Keratinocyte (primary cell): Measurements from ENCODE around the gene TROAP.

Experiments
- CTCF ChIP-seq, 3 experiments: IDR thresholded peaks in 1 of 3; conservative IDR thresholded peaks in 1 of 3; optimal IDR thresholded peaks in 1 of 3; 2 replicates in 2 of 3; 3 replicates in 1 of 3; pipeline versions ENCODE3 to v1.5.1; 2011; ENCODE audit warnings: low read length in 3 of 3, mild to moderate bottlenecking in 3 of 3, moderate library complexity in 2 of 3, control low read depth in 1 of 3, inconsistent platforms in 1 of 3; ENCODE audit not compliant: insufficient read depth in 2 of 3; ENCODE audit errors: extremely low read depth in 1 of 3
- EZH2 ChIP-seq: IDR thresholded peaks from one replicate; pipeline ENCODE4 v1.6.1; 2012; ENCODE audit warnings: inconsistent platforms, mild to moderate bottlenecking, low read length, moderate library complexity

DNA sequence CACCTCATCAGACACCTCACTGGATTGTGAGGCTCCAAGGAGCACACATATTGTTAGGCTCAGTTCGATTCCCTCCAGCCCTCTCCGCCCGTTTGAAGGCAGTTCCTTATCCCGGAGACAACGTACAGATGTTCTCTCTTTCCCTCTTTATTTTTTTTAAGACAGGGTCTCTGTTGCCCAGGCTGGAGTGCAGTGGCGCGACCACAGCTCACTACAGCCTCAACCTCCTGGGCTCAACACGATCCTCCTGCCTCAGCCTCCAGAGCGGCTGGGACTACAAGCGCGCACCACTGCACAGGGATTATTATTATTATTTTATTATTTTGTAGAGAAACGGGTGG lies 718 bp upstream of the TROAP start:
- TF ChIP-seq CTCF (optimal IDR thresholded peaks at IDR 0.05 in 1 of 3, IDR thresholded peaks at IDR 0.05 in 1 of 3, conservative IDR thresholded peaks at IDR 0.05 in 1 of 3; ENCODE audit: extremely low read depth in 1 of 3, insufficient read depth in 2 of 3, low read length in 3 of 3): no peak
- TF ChIP-seq EZH2: no peak
